AG04450 (cell line): Measurements from ENCODE around the gene ABLIM1. TPM values are rescaled to one million over a fixed set of nuclear protein-coding genes. Genes with fewer than 3 reads are reported as not detected.

Experiments
- CTCF ChIA-PET: fragments of 300-600, 350-600 bp; formaldehyde crosslinking; extraction: SDS; loops from one replicate; lab custom pipeline; 2022; ENCODE audit warnings: antibody characterized with exemption, inconsistent platforms; lab: Charles Lee
- POLR2A ChIA-PET: fragments of 350-600 bp; formaldehyde crosslinking; extraction: SDS; loops from one replicate; lab custom pipeline; 2021; ENCODE audit warnings: antibody characterized with exemption, inconsistent platforms; lab: Yijun Ruan, JAX
- DNase-seq: peaks from one replicate; pipeline ENCODE4 v3.0.0-alpha.2; 2011; ENCODE audit warnings: low read depth, low spot score
- H3K27ac ChIP-seq: one replicate; pipeline ENCODE4 v1.5.1; 2012; ENCODE audit warnings: low read depth, low read length, control low read depth
- H3K27me3 ChIP-seq: one replicate; pipeline ENCODE4 v1.6.0; 2012; ENCODE audit warnings: low read length; ENCODE audit not compliant: control insufficient read depth, insufficient read depth
- H3K4me3 ChIP-seq: 2 replicates; pipeline ENCODE4 v1.5.1; 2011; ENCODE audit warnings: mild to moderate bottlenecking, low read depth, low read length, control low read depth
- H3K9me3 ChIP-seq: 2 replicates; pipeline ENCODE4 v1.5.1; 2012; ENCODE audit warnings: low read length; ENCODE audit not compliant: control insufficient read depth, insufficient read depth
- polyA plus RNA-seq: library from polyadenylated mRNA; depleted of rRNA; stranded (reverse); fragments of >200 nt; gene quantifications from 2 replicates; pipeline ENCODE4 v1.2.3, GENCODE V29; 2011
- TF ChIP-seq, protein P1 (sequence below): IDR thresholded peaks from 2 replicates; pipeline ENCODE4 v1.5.1; 2011; ENCODE audit warnings: low read depth, low read length, control low read depth, inconsistent platforms

ABLIM1 gene
- polyA plus RNA-seq, 1 experiment, result 6.4 TPM

DNA sequence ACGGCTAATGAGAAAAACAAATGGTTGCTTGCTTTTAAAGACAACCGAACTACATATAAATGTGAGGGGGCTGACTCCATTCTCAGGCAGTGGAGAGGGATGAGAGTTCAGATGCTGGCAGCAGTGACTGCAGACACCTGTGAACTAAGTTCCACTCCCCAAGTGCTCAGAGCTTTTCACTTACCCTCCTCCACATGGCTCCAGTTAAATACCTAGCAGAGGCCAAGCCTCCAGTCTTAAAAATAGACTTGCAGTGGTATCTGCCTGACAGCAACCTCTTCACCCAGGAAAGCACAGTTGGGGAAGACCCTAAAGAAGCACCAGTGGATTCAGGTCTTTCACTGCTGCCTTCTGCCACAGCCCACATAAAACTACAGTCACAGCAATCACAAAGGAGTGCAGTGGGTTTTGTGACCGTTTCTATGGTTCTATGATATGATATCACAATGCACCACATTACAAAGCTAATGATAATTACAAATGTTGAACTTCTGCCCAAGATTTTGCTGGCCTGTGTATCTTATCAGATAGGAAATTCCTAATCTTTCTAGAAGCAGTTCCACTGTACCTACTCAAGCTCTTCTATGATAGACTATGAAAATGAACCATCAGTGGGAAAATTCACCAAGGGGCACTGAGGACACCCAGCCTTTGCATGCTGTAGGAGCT, 3.3 kb upstream of the ABLIM1 start:
- CTCF ChIA-PET, result no interaction called here
- POLR2A ChIA-PET, result no interaction called here
- Histone ChIP-seq H3K27ac (no peak overlapping the region), H3K4me3 (no peak overlapping the region), H3K9me3 (no peaks in the 10 kb centered on the region), H3K27me3 (peaks cover 4% of the 10 kb centered on the region)
- TF ChIP-seq, protein P1, sequence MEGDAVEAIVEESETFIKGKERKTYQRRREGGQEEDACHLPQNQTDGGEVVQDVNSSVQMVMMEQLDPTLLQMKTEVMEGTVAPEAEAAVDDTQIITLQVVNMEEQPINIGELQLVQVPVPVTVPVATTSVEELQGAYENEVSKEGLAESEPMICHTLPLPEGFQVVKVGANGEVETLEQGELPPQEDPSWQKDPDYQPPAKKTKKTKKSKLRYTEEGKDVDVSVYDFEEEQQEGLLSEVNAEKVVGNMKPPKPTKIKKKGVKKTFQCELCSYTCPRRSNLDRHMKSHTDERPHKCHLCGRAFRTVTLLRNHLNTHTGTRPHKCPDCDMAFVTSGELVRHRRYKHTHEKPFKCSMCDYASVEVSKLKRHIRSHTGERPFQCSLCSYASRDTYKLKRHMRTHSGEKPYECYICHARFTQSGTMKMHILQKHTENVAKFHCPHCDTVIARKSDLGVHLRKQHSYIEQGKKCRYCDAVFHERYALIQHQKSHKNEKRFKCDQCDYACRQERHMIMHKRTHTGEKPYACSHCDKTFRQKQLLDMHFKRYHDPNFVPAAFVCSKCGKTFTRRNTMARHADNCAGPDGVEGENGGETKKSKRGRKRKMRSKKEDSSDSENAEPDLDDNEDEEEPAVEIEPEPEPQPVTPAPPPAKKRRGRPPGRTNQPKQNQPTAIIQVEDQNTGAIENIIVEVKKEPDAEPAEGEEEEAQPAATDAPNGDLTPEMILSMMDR, result no peak
- DNase-seq, result no peak

GRCh38 chr10:114655671-114656070, 2.4 kb downstream of the ABLIM1 start:
- H3K27ac ChIP-seq, result no peak overlapping the region
- H3K4me3 ChIP-seq, result no peak overlapping the region
- no peak for DNase-seq
- ChIA-PET CTCF (no interaction called here), POLR2A (no interaction called here)
- H3K9me3 ChIP-seq, result no peaks in the 10 kb centered on the region
- TF ChIP-seq, protein P1, result no peak
- H3K27me3 ChIP-seq, result no peaks in the 10 kb centered on the region

GRCh38 chr10:114654822-114655575, 3.1 kb downstream of the ABLIM1 start:
- no peaks in the 10 kb centered on the region for H3K9me3 ChIP-seq
- no peak for DNase-seq
- POLR2A ChIA-PET, result no interaction called here
- no peak overlapping the region for H3K27ac ChIP-seq
- CTCF ChIA-PET, result no interaction called here
- H3K27me3 ChIP-seq, result no peaks in the 10 kb centered on the region
- no peak overlapping the region for H3K4me3 ChIP-seq
- TF ChIP-seq, protein P1, result no peak

GRCh38 chr10:114653926-114654325, 4.1 kb downstream of the ABLIM1 start:
- ChIA-PET CTCF (no interaction called here), POLR2A (no interaction called here)
- H3K27ac ChIP-seq, result no peak overlapping the region
- H3K27me3 ChIP-seq, result no peaks in the 10 kb centered on the region
- DNase-seq, result no peak
- TF ChIP-seq, protein P1, result no peak
- no peak overlapping the region for H3K4me3 ChIP-seq
- H3K9me3 ChIP-seq, result no peaks in the 10 kb centered on the region
